WTC11 (cell line): ENCODE data around the gene HMGB2. TPM values are rescaled to one million over a fixed set of nuclear protein-coding genes. Genes with fewer than 3 reads are reported as not detected.

Experiments used
- ATAC-seq: fragments of 200-7000 bp; cut with Tn5 transposase; 2 replicates; pipeline ENCODE4 v1.10.0; 2021; ENCODE audit warnings: mild to moderate bottlenecking, moderate library complexity
- CTCF ChIA-PET: fragments of 300-600 bp; sonication (Branson Sonifier 250); formaldehyde crosslinking; loops from one replicate; lab custom pipeline; 2021; ENCODE audit warnings: antibody characterized with exemption; lab: Charles Lee
- POLR2A ChIA-PET: fragments of 350-600 bp; sonication (Branson Sonifier 250); formaldehyde crosslinking; loops from one replicate; lab custom pipeline; 2021; ENCODE audit warnings: antibody characterized with exemption; lab: Charles Lee
- DNase-seq: peaks from one replicate; pipeline ENCODE4 v3.0.0; 2021; ENCODE audit warnings: low spot score
- H3K27ac Mint-ChIP-seq: 2 replicates; pipeline ENCODE4 v1.8.0; 2021; ENCODE audit warnings: mixed read lengths
- H3K27me3 Mint-ChIP-seq: 2 replicates; pipeline ENCODE4 v1.8.0; 2021; ENCODE audit warnings: low read depth, mild to moderate bottlenecking, moderate library complexity, mixed read lengths
- H3K36me3 Mint-ChIP-seq: 2 replicates; pipeline ENCODE4 v1.8.0; 2021; ENCODE audit warnings: mixed read lengths
- H3K4me1 Mint-ChIP-seq: 2 replicates; pipeline ENCODE4 v1.8.0; 2022; ENCODE audit warnings: mixed read lengths
- H3K4me3 Mint-ChIP-seq: 2 replicates; pipeline ENCODE4 v1.8.0; 2021; ENCODE audit warnings: mild to moderate bottlenecking, moderate library complexity, mixed read lengths
- H3K9me3 Mint-ChIP-seq: 2 replicates; pipeline ENCODE4 v1.8.0; 2021; ENCODE audit warnings: mixed read lengths
- CBFB ChIP-seq: sonication (generic); formaldehyde crosslinking; IDR thresholded peaks from 2 replicates; pipeline ENCODE4 v1.8.1; 2022; ENCODE audit warnings: mild to moderate bottlenecking, low read depth, missing genetic modification reagents
- CREB1 ChIP-seq: sonication (generic); formaldehyde crosslinking; IDR thresholded peaks from 2 replicates; pipeline ENCODE4 v1.8.0; 2023; ENCODE audit warnings: mild to moderate bottlenecking, missing genetic modification reagents
- EMX1 ChIP-seq: fragments of 250-450 bp; sonication (Bioruptor Pico); IDR thresholded peaks from 2 replicates; pipeline ENCODE4 v1.8.0; 2021; ENCODE audit warnings: mild to moderate bottlenecking
- FOXJ3 ChIP-seq: sonication (generic); formaldehyde crosslinking; IDR thresholded peaks from 2 replicates; pipeline ENCODE4 v1.9.0; 2021; ENCODE audit warnings: missing genetic modification reagents, mild to moderate bottlenecking, borderline replicate concordance
- MXD4 ChIP-seq: fragments of 250-450 bp; sonication (Bioruptor Pico); IDR thresholded peaks from 2 replicates; pipeline ENCODE4 v1.8.0; 2021; ENCODE audit warnings: mild to moderate bottlenecking, moderate library complexity, borderline replicate concordance
- NFE2L1 ChIP-seq: sonication (generic); formaldehyde crosslinking; IDR thresholded peaks from 2 replicates; pipeline ENCODE4 v1.8.1; 2023; ENCODE audit warnings: missing genetic modification reagents
- NR1H2 ChIP-seq: sonication (generic); formaldehyde crosslinking; IDR thresholded peaks from 2 replicates; pipeline ENCODE4 v1.9.0; 2021; ENCODE audit warnings: mild to moderate bottlenecking, moderate library complexity, missing genetic modification reagents
- NR3C1 ChIP-seq: sonication (generic); formaldehyde crosslinking; conservative IDR thresholded peaks from 2 replicates; pipeline ENCODE4 v1.8.1; 2023; ENCODE audit warnings: low read depth, mild to moderate bottlenecking, missing genetic modification reagents
- RELA ChIP-seq: sonication (generic); formaldehyde crosslinking; IDR thresholded peaks from 2 replicates; pipeline ENCODE4 v1.8.1; 2022; ENCODE audit warnings: missing genetic modification reagents, mild to moderate bottlenecking, borderline replicate concordance
- SP1 ChIP-seq: sonication (generic); formaldehyde crosslinking; conservative IDR thresholded peaks from 2 replicates; pipeline ENCODE4 v1.8.1; 2022; ENCODE audit warnings: missing genetic modification reagents
- STAT6 ChIP-seq: sonication (generic); formaldehyde crosslinking; conservative IDR thresholded peaks from 2 replicates; pipeline ENCODE4 v1.8.1; 2023; ENCODE audit warnings: mild to moderate bottlenecking, low read depth, missing genetic modification reagents, moderate library complexity
- TCF7 ChIP-seq: sonication (generic); formaldehyde crosslinking; IDR thresholded peaks from 2 replicates; pipeline ENCODE4 v1.8.0; 2022; ENCODE audit warnings: mild to moderate bottlenecking, low read depth, missing genetic modification reagents, moderate library complexity
- TEAD1 ChIP-seq: sonication (generic); formaldehyde crosslinking; IDR thresholded peaks from 2 replicates; pipeline ENCODE4 v1.8.0; 2022; ENCODE audit warnings: mild to moderate bottlenecking, missing genetic modification reagents
- ZNF396 ChIP-seq: fragments of 250-450 bp; sonication (Bioruptor Pico); IDR thresholded peaks from 2 replicates; pipeline ENCODE4 v1.8.0; 2021; ENCODE audit warnings: mild to moderate bottlenecking, moderate library complexity, borderline replicate concordance
- ZNF671 ChIP-seq: fragments of 250-450 bp; sonication (Bioruptor Pico); IDR thresholded peaks from 2 replicates; pipeline ENCODE4 v1.8.0; 2021; ENCODE audit warnings: mild to moderate bottlenecking
- total RNA-seq: library from RNA; stranded (reverse); gene quantifications from 3 replicates; pipeline ENCODE4 v1.2.3, GENCODE V29; 2021
- TF ChIP-seq, protein P1 (sequence below): fragments of 200-600 bp; IDR thresholded peaks from 2 replicates; pipeline ENCODE4 v1.8.0; 2022; ENCODE audit warnings: antibody characterized with exemption
- TF ChIP-seq, protein P2 (sequence below): fragments of 250-450 bp; sonication (Bioruptor Pico); IDR thresholded peaks from 2 replicates; pipeline ENCODE4 v2.1.2; 2022; ENCODE audit warnings: mild to moderate bottlenecking, moderate library complexity
- TF ChIP-seq, protein P3 (sequence below): sonication (generic); formaldehyde crosslinking; IDR thresholded peaks from 2 replicates; pipeline ENCODE4 v1.8.1; 2022; ENCODE audit warnings: mild to moderate bottlenecking, moderate library complexity, missing genetic modification reagents
- TF ChIP-seq, protein P4 (sequence below): sonication (generic); formaldehyde crosslinking; IDR thresholded peaks from 2 replicates; pipeline ENCODE4 v1.8.1; 2023; ENCODE audit warnings: mild to moderate bottlenecking, missing genetic modification reagents, moderate library complexity

The HMGB2 gene
- total RNA-seq, 1 experiment from 2014 or later = 279 TPM

- TF ChIP-seq SP1 (CRISPR knock-in tag) = no peak
- TF ChIP-seq, all 79 proteins: peak for 0
These were observed 15.9 kb downstream of the HMGB2 start (continued) for GRCh38 chr4:173318240-173318639.

GRCh38 chr4:173317004-173317403 lies 17.2 kb downstream of the HMGB2 start:
- peak; percentile 52 for DNase-seq
- TF ChIP-seq, protein P1, sequence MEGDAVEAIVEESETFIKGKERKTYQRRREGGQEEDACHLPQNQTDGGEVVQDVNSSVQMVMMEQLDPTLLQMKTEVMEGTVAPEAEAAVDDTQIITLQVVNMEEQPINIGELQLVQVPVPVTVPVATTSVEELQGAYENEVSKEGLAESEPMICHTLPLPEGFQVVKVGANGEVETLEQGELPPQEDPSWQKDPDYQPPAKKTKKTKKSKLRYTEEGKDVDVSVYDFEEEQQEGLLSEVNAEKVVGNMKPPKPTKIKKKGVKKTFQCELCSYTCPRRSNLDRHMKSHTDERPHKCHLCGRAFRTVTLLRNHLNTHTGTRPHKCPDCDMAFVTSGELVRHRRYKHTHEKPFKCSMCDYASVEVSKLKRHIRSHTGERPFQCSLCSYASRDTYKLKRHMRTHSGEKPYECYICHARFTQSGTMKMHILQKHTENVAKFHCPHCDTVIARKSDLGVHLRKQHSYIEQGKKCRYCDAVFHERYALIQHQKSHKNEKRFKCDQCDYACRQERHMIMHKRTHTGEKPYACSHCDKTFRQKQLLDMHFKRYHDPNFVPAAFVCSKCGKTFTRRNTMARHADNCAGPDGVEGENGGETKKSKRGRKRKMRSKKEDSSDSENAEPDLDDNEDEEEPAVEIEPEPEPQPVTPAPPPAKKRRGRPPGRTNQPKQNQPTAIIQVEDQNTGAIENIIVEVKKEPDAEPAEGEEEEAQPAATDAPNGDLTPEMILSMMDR = peak; percentile 28; the same call in 1 of the 2 replicates
- TF ChIP-seq, protein P2, sequence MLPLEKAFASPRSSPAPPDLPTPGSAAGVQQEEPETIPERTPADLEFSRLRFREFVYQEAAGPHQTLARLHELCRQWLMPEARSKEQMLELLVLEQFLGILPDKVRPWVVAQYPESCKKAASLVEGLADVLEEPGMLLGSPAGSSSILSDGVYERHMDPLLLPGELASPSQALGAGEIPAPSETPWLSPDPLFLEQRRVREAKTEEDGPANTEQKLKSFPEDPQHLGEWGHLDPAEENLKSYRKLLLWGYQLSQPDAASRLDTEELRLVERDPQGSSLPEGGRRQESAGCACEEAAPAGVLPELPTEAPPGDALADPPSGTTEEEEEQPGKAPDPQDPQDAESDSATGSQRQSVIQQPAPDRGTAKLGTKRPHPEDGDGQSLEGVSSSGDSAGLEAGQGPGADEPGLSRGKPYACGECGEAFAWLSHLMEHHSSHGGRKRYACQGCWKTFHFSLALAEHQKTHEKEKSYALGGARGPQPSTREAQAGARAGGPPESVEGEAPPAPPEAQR (CRISPR knock-in tag) = no peak
- no peak for TF ChIP-seq CREB1 (CRISPR knock-in tag)
- Mint-ChIP-seq H3K27me3 (no peaks in the 10 kb centered on the region), H3K36me3 (peaks cover 12% of the 10 kb centered on the region), H3K27ac (peak overlapping the region; percentile 61; the same call in 1 of the 2 replicates), H3K9me3 (no peaks in the 10 kb centered on the region), H3K4me3 (no peak overlapping the region), H3K4me1 (peaks cover 21% of the 10 kb centered on the region)
- ATAC-seq = peak; percentile 96
- POLR2A ChIA-PET = interaction anchor here (0.6 to 1.0 kb wide), 2 partner anchors 17 to 150 kb away, joined by 4 read pairs; partner anchors contain the start of gene HMGB2
- CTCF ChIA-PET = interaction anchor here (0.6 to 4.7 kb wide), 9 partner anchors 10 to 304 kb away, joined by 3 to 37 read pairs (median 4); no protein-coding TSS in a partner anchor

- TF ChIP-seq, protein P3, sequence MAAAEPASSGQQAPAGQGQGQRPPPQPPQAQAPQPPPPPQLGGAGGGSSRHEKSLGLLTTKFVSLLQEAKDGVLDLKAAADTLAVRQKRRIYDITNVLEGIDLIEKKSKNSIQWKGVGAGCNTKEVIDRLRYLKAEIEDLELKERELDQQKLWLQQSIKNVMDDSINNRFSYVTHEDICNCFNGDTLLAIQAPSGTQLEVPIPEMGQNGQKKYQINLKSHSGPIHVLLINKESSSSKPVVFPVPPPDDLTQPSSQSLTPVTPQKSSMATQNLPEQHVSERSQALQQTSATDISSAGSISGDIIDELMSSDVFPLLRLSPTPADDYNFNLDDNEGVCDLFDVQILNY (CRISPR knock-in tag) = no peak
- TF ChIP-seq FOXJ3 (CRISPR knock-in tag) (no peak), ZNF671 (CRISPR knock-in tag) (no peak), EMX1 (CRISPR knock-in tag) (no peak), STAT6 (no peak), TEAD1 (no peak), NR3C1 (no peak), ZNF396 (CRISPR knock-in tag) (no peak), TCF7 (CRISPR knock-in tag) (no peak), NFE2L1 (CRISPR knock-in tag) (no peak), RELA (CRISPR knock-in tag) (no peak), CBFB (CRISPR knock-in tag) (no peak), NR1H2 (no peak), MXD4 (no peak)
- TF ChIP-seq, protein P4, sequence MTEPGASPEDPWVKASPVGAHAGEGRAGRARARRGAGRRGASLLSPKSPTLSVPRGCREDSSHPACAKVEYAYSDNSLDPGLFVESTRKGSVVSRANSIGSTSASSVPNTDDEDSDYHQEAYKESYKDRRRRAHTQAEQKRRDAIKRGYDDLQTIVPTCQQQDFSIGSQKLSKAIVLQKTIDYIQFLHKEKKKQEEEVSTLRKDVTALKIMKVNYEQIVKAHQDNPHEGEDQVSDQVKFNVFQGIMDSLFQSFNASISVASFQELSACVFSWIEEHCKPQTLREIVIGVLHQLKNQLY (CRISPR knock-in tag) = no peak
- TF ChIP-seq, all 79 proteins: peak for 0
- ChIA-PET POLR2A (no interaction called here), CTCF (interaction anchor here (1.4 to 4.7 kb wide), 4 partner anchors 14 to 303 kb away, joined by 3 to 37 read pairs (median 15); no protein-coding TSS in a partner anchor)
- ATAC-seq (no peak), DNase-seq (no peak)
- Mint-ChIP-seq H3K27me3 (no peaks in the 10 kb centered on the region), H3K4me1 (peaks cover 25% of the 10 kb centered on the region), H3K4me3 (no peak overlapping the region), H3K36me3 (peaks cover 13% of the 10 kb centered on the region), H3K27ac (no peak overlapping the region), H3K9me3 (no peaks in the 10 kb centered on the region)
These were observed 18.1 kb downstream of the HMGB2 start for GRCh38 chr4:173316060-173316459.
